D721Med (cell line): ENCODE data around the gene TFR2.

Source experiments
- DNase-seq: peaks from one replicate; pipeline ENCODE4 v3.0.0; 2011; ENCODE audit warnings: low spot score; ENCODE audit not compliant: insufficient read length
- FAIRE-seq: peaks from 2 replicates; lab custom pipeline; 2011; peaks lifted over from hg19 to GRCh38; lab: Jason Lieb, UNC
- TF ChIP-seq, protein P1 (sequence below): IDR thresholded peaks from 2 replicates; pipeline ENCODE4 v1.5.1; 2012; ENCODE audit warnings: mild to moderate bottlenecking, control low read depth; ENCODE audit not compliant: insufficient read depth; ENCODE audit errors: missing control alignments

TFR2 gene

GRCh38 chr7:100655908-100656674 lies 14.7 kb upstream of the TFR2 start, which contains the start of gene ACTL6B:
Gene ACTL6B, minus strand, starts transcription at chr7:100656448. Its CDS starts 94 bp downstream, at chr7:100656354.
- TF ChIP-seq, protein P1, sequence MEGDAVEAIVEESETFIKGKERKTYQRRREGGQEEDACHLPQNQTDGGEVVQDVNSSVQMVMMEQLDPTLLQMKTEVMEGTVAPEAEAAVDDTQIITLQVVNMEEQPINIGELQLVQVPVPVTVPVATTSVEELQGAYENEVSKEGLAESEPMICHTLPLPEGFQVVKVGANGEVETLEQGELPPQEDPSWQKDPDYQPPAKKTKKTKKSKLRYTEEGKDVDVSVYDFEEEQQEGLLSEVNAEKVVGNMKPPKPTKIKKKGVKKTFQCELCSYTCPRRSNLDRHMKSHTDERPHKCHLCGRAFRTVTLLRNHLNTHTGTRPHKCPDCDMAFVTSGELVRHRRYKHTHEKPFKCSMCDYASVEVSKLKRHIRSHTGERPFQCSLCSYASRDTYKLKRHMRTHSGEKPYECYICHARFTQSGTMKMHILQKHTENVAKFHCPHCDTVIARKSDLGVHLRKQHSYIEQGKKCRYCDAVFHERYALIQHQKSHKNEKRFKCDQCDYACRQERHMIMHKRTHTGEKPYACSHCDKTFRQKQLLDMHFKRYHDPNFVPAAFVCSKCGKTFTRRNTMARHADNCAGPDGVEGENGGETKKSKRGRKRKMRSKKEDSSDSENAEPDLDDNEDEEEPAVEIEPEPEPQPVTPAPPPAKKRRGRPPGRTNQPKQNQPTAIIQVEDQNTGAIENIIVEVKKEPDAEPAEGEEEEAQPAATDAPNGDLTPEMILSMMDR = no peak
- peak; percentile 100 for DNase-seq
- FAIRE-seq = no peak

DNA sequence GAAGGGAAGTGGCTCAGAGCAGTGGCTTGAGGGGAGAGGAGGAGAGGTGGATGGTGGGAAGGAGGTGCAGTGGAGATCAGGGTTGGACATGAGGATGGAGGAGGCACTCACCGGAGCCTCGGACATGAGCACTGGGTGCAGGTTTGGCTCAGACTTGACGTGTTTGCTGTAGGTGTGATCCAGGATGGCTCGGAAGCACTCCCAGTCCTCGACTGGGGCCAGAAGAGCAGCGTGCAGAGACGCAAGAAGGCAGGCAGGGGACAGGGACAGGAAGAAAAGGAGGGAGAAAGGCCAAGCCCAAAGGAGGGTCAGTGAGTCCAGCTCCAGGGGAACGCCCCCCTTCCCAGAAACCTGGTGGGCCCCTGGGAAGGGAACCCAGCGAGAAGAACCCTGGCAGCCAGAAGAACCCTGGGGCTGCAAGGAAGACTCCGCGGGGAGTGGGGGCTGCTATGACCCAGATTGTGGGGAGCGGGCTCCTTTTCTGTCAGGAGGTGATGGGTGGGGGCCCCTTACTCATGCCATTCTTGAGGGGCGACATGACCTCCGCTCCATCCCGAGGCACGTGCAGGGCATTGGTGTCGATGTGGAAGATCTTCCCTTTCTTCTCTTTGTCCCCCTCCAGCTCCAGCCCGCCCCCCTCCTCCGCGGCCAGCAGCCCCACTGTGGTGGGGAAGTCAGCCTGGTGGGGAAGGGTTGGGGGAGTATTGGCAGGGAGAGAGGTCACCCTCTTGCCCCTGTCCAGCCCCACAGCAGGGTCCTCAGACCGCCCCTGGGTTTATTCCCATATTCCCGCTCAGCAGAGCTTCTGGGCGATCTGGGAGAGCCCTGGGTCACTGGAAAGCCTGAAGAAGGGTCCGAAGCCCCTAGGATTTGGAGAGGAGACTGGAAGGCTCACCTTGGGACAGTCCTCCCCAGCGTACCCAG lies 13.8 kb upstream of the TFR2 start:
- FAIRE-seq = no peak
- TF ChIP-seq, protein P1 = no peak
- DNase-seq = no peak

DNA sequence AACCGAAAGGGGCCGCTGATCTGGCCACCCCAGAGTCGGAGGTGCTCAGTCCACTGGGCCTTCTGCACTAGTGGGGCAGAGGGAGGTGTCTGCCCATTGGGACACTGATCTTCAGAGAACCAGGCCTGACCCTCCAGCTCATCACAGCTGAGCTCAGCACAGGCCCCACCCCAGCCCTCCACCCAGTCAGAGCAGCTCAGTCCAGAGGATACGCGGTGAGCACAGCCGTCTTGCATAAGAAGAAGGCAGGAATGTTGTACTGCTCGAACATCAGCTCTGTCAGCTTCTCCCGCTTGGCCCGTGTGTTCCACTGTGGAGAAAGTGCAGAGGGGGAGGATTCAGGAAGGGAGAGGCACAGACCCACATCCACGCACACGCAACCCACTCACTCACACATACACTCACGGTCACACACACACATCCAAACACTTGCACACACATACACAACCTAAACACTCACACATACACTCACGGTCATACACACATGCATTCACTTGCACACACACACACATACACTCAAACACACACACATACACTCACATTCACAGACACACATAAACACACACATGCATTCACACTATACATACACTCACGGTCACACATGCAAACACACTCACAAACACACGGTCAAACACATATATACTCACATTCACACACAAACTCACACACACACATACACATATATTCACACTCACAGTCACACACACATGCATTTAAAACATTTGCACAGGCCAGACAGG lies 8.6 kb upstream of the TFR2 start:
- no peak for FAIRE-seq
- TF ChIP-seq, protein P1 = no peak
- DNase-seq = no peak

DNA sequence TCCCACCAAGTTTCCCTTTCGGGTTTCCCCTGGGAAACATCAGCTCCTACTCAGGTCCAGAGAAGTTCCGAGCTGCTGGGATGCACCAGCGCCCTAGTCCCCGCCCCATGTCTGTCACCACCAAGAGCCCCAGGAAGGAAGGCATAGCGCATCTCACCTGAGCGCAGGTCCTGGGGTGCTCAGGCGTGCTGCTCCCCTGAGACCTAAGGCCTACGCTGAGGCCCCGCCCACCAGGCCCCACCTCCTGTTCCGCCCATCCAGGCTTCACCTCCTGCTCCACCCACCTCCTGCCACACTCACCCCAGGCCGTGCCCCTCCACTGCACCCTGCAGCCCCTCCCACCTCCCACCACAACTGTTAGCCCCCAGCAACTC lies 1.2 kb upstream of the TFR2 start:
- no peak for FAIRE-seq
- TF ChIP-seq, protein P1 = no peak
- no peak for DNase-seq

DNA sequence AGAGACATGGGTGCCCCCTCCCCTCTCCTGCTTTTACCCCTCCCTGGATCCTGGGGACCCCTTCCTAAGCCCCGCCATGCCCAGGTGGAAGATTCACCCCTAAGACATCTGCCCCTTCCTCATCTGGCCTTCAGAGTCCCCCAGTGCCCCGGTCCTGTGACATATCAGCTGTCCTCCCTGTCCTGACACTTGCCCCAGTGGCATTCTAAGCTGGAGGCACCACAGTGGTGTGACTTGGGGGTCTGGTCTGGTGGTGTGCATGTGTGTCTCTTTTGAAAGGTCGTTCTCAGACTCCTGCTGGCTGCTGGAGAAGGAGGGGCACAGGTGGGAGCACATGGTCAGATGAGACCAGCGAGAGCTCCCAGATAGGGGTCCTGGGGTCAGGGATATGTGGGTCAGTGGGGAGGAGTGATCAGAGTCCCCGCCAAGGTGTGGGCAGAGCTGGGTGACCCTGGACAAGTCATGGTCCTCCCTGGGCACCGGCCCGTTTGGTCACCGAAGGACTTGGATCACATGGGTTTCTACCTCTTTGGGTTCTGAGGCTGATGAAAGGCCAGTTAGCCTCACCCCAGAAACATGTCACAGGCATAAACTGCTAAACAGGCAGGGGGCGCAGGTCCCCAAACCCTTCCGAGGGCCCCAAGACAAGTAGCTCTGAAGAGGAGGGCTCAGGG lies 645 bp upstream of the TFR2 start:
- DNase-seq = no peak
- TF ChIP-seq, protein P1 = no peak
- no peak for FAIRE-seq
